Kidney glomerular epithelial cell (primary cell): ENCODE data around the gene ALOX12B.
"Not testable (repeated sequence)": the region's sequence is repeated elsewhere in the genome, so short reads cannot be mapped to it uniquely, and the experiment has no call there.

ENCODE experiments used
- DNase-seq: peaks from one replicate; lab custom pipeline; 2025; lab: John Stamatoyannopoulos, UW

The ALOX12B gene

DNA sequence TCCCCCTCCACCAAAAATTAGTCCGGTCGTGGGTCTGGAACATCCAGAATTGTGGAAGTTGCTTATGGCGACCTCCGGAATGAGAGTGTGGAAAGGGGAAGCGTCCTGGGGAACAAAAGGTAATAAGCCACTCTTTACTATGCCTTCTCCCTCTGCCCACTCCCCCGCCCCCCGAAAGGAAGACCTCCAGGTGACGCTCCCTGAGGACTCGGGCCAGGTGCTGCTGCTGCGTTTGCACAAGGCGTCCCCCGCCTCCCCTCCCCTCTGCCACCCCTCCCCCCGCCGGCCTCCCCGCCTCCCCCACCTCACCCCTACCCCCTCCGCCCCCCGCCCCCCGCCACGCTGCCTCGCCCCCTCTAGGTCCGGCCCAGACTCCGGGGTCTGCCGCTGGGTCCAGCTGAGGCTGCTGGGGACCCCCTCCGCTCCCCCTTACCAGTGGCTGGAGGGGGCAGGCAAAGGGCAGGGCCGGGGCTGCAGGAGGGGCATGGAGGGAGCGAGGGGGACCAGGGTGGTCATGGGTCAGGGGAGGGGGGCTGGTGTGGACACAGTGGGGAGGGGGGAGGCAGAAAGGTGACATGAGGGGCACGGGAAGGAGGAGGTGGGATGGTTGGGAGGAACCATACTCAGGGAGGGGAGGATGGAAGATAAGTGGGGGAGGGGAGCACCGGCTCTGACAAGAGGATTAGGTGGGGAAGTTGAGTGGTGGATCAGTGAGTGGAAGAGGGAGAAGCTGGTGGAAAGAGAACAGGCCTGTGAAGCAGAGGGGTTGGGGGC, 23.6 kb downstream of the ALOX12B start:
- DNase-seq: no peak

DNA sequence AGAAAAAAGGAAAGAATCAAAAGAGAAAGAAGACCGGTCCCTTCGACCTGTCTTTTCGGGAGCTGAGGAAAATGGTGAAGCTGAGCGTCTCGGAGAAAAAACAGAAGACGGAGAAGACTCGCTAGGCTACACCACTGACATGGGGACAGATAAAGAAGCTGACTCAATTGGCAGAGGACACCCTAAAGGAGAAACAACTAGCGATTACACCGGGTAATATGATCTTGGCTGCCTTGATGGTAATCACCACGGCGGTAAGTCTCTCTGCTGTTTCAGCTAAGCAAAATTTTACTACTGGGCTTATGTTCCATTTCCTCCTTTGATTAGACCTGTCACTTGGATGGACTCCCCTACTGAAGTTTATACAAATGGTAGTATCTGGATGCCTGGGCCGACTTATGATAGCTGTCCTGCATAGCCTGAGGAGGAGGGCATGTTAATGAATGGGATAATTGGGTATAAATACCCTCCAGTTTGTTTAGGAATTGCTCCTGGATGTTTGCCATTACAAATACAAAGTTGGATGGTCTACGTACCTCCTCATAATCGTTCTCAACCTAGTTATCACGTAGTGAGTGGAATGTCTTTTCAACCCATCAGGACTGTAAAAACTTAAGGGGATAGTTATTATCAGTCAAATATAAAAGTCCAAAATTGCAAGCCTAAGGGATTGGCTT, 24.6 kb downstream of the ALOX12B start:
- no peak for DNase-seq

DNA sequence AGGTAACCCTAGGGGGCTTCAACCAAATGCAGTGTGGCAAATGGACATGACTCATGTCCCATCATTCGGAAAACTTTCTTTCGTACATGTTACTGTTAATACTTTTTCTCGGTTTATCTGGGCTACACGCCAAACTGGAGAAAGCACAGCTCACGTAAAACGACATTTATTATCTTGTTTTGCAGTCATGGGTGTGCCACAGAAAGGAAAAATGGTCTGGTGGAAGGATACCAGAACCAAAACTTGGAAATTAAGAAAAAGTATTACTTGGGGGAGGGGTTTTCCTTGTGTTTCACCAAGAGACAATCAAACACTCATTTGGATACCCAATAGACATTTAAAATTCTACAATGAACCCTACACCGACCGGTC, 25.1 kb downstream of the ALOX12B start:
- no peak for DNase-seq

GRCh38 chr17:8061851-8062250, 25.7 kb downstream of the ALOX12B start:
- DNase-seq: not testable (repeated sequence)

- peak; percentile 45 for DNase-seq
Measured at GRCh38 chr17:8060274-8060673, 27.2 kb downstream of the ALOX12B start.

- no peak for DNase-seq
Measured at GRCh38 chr17:8059131-8059530, 28.4 kb downstream of the ALOX12B start.

DNA sequence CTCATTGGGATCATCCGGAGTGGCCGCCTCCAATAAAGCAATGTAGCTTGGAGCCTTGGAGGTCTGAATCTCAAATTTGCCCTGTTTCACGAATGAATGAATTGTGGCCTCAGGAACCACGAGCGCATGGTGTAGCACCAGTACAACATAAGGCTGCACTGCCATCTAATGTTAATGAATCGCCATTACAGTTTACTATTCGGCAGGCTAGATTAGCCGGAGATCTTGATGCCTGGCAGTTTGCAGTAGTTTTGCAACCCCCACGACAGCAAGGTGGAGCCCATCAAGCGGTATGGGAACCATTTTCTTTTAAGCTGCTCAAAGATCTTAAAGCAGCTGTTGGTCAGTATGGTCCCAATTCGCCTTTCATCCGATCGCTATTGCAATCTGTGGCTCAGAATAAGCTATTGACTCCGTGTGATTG, 29.8 kb downstream of the ALOX12B start:
- peak; percentile 34 for DNase-seq

- no peak for DNase-seq
Measured at GRCh38 chr17:8056976-8057625, 30.4 kb downstream of the ALOX12B start.

DNA sequence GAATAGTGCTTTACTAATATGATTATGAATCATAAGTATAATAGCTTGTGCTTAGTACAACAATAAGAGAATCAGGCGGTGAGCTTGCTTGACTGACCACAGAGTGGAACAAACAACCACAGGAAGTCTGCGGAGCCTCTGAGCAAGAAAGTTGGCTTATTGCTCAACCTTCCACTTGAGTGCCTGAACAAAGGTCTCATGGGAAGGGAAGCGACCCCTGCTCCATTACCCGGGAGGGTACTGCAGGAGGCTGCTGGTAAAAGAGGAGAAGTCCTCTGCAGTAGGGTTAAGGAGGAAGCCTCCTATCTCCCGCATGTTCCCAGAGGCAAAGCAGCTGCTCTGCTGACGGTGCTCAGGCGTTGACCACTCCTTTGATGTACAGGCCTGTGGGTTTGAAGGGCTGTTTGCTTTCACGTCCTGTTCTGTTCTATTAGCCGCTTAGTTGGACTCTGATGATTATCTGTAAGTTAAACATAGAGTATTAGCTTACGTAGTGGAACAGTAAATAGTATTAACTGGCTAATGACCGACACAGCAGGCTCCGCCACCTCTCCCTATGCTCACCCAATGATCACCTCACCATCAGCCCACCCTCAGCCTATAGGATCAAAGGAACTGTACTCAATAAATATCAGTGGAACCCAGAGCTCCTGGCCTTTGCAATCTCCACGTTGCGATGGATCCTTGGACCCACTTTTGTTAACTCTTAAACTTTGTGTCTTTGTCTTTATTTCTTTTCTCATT, 31.1 kb downstream of the ALOX12B start:
- peak; percentile 6 for DNase-seq

- DNase-seq: no peak
Measured at GRCh38 chr17:8055851-8056231, 31.7 kb downstream of the ALOX12B start.

GRCh38 chr17:8053600-8053999, 33.9 kb downstream of the ALOX12B start:
- no peak for DNase-seq

DNA sequence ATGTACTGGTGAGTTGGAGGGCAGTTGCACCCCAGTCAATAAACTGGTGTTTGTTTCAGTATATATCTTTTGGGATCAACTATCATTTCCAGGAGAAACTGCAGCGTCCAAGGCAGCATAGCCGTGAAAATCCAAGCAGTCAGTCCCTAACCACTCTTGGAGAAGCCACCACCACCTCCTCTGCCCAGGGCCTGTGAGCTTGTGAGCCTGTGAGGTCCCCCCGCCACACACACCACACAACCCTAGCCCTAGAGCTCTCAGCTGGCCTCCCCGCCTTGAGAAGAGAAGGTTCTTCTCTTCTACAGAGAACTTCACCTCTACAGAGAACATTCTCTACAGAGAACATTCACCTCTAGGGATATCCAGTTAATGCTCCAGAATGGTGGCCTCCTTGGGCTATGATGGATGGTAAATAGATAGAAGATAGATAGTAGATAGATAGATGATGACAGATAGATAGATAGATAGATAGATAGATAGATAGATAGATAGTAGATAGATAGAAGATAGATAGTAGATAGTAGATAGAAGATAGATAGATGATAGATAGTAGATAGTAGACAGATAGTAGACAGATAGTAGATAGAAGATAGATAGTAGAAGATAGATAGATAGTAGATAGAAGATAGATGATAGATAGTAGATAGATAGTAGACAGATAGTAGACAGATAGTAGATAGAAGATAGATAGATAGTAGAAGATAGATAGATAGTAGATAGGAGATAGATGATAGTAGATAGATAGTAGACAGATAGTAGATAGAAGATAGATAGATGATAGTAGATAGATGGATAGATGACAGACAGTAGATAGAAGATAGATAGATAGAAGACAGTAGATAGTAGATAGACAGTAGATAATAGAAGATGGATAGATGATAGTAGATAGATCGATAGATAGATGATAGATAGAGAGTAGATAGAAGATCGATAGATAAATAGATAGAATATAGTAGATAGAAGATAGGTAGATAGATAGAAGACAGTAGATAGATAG, 35.0 kb downstream of the ALOX12B start:
- DNase-seq: no peak

GRCh38 chr17:8051831-8052230, 35.7 kb downstream of the ALOX12B start:
- DNase-seq: no peak

- DNase-seq: no peak
Measured at GRCh38 chr17:8048736-8049135, 38.8 kb downstream of the ALOX12B start.

- DNase-seq: no peak
Measured at GRCh38 chr17:8048236-8048635, 39.3 kb downstream of the ALOX12B start.

DNA sequence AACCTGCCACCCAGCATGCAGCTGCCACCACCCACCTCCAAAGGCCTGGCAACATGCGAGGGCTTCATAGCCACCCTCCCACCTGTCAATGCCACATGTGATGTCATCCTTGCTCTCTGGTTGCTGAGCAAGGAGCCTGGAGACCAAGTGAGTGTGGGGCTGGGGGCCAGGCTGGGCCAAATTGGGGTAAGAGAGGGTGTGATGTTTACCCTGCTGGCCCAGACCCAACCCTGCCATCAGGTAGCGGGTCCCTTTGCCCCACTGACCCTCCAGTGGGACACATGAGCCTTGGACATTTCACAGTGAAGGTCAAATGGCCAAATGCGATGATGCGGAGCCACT, 39.8 kb downstream of the ALOX12B start:
- DNase-seq: no peak

GRCh38 chr17:8046929-8047768, 40.4 kb downstream of the ALOX12B start:
- DNase-seq: no peak

GRCh38 chr17:8046306-8046928, 41.1 kb downstream of the ALOX12B start:
- DNase-seq: no peak

GRCh38 chr17:8044819-8045810, 42.4 kb downstream of the ALOX12B start:
- DNase-seq: no peak
